HepG2 (cell line): ENCODE results near the gene HSP90AB1. TPM values are rescaled to one million over a fixed set of nuclear protein-coding genes. Genes with fewer than 3 reads are reported as not detected.

Source experiments
- AKNA ChIP-seq: sonication (generic); formaldehyde crosslinking; IDR thresholded peaks from 2 replicates; pipeline ENCODE4 v1.4.0; 2020; ENCODE audit warnings: missing genetic modification reagents, borderline replicate concordance
- CERS6 ChIP-seq: sonication (generic); formaldehyde crosslinking; IDR thresholded peaks from 2 replicates; pipeline ENCODE4 v1.5.0; 2020; ENCODE audit warnings: missing genetic modification reagents
- ELF4 ChIP-seq: sonication (generic); formaldehyde crosslinking; IDR thresholded peaks from 2 replicates; pipeline ENCODE4 v1.5.0; 2020; ENCODE audit warnings: missing genetic modification reagents, mild to moderate bottlenecking, moderate library complexity, borderline replicate concordance
- ISL2 ChIP-seq: sonication (generic); formaldehyde crosslinking; IDR thresholded peaks from 2 replicates; pipeline ENCODE4 v1.5.0; 2020; ENCODE audit warnings: missing genetic modification reagents
- LCORL ChIP-seq, 2 experiments: fragments of 450-650 bp in 1 of 2; sonication (generic) in 1 of 2; formaldehyde crosslinking in 1 of 2; IDR thresholded peaks; 2 replicates each; pipeline versions ENCODE4 v1.5.0 to v1.6.1; 2017 to 2020; ENCODE audit warnings: antibody characterized with exemption in 1 of 2, missing genetic modification reagents in 1 of 2
- MAFF ChIP-seq: IDR thresholded peaks from 2 replicates; pipeline ENCODE4 v1.6.1; 2011; ENCODE audit warnings: low read depth, low read length, improper control_type of control experiment
- MED8 ChIP-seq: sonication (generic); formaldehyde crosslinking; IDR thresholded peaks from 2 replicates; pipeline ENCODE4 v1.8.1; 2023; ENCODE audit warnings: mild to moderate bottlenecking, missing genetic modification reagents; ENCODE audit not compliant: insufficient replicate concordance
- RBAK ChIP-seq: sonication (generic); formaldehyde crosslinking; IDR thresholded peaks from 2 replicates; pipeline ENCODE4 v1.5.1; 2020; ENCODE audit warnings: mild to moderate bottlenecking, missing genetic modification reagents
- SRSF9 ChIP-seq: fragments of 200-400 bp; formaldehyde crosslinking; IDR thresholded peaks from 2 replicates; pipeline ENCODE4 v1.6.1; 2018; ENCODE audit warnings: borderline replicate concordance, mild to moderate bottlenecking, low read depth, low read length; ENCODE audit not compliant: insufficient read depth, poor library complexity, severe bottlenecking
- THAP9 ChIP-seq: sonication (generic); formaldehyde crosslinking; IDR thresholded peaks from 2 replicates; pipeline ENCODE4; 2020; ENCODE audit warnings: missing genetic modification reagents, mild to moderate bottlenecking, borderline replicate concordance
- TSC22D2 ChIP-seq: sonication (generic); formaldehyde crosslinking; IDR thresholded peaks from 2 replicates; pipeline ENCODE4 v1.5.1; 2020; ENCODE audit warnings: missing genetic modification reagents, mild to moderate bottlenecking, borderline replicate concordance
- YEATS4 ChIP-seq: sonication (generic); formaldehyde crosslinking; IDR thresholded peaks from 2 replicates; pipeline ENCODE4 v1.4.0; 2020; ENCODE audit warnings: missing genetic modification reagents, borderline replicate concordance
- ZBTB39 ChIP-seq: sonication (generic); formaldehyde crosslinking; IDR thresholded peaks from 2 replicates; pipeline ENCODE4 v1.5.0; 2020; ENCODE audit warnings: missing genetic modification reagents
- ZBTB8A ChIP-seq: sonication (generic); formaldehyde crosslinking; IDR thresholded peaks from 2 replicates; pipeline ENCODE4 v1.4.0; 2020; ENCODE audit warnings: mild to moderate bottlenecking, low read depth, missing genetic modification reagents, borderline replicate concordance
- ZNF10 ChIP-seq: sonication (generic); formaldehyde crosslinking; IDR thresholded peaks from 2 replicates; pipeline ENCODE4 v1.4.0; 2020; ENCODE audit warnings: mild to moderate bottlenecking, low read depth, missing genetic modification reagents, borderline replicate concordance
- ZSCAN12 ChIP-seq: sonication (generic); formaldehyde crosslinking; IDR thresholded peaks from 2 replicates; pipeline ENCODE4 v1.9.0; 2021; ENCODE audit warnings: mild to moderate bottlenecking, missing genetic modification reagents
- polyA plus RNA-seq, 8 experiments: library from polyadenylated mRNA; depleted of rRNA in 3 of 8; stranded (reverse) in 7 of 8; unstranded in 1 of 8; fragments of >200 nt; fragmentation: Illumina TruSeq in 4 of 8; extraction: Trizol in 4 of 8; gene quantifications; 2 replicates each; pipeline versions ENCODE4 v1.2.1 to v1.2.3, GENCODE V29; 2011 to 2016; ENCODE audit warnings: low read depth in 4 of 8, missing spikeins in 1 of 8, mixed read lengths in 1 of 8; ENCODE audit not compliant: insufficient read depth in 1 of 8
- total RNA-seq, 5 experiments: library from RNA; depleted of rRNA; stranded (reverse); fragments of >200 nt; fragmentation: Illumina TruSeq; extraction: Trizol; gene quantifications; 2 replicates each; pipeline ENCODE4 v1.2.3, GENCODE V29; 2016; ENCODE audit warnings: low read depth in 1 of 5

The HSP90AB1 gene
- total and polyA plus RNA-seq, 2 of the 13 experiments (the other 11 are each of a cell fraction or from before 2014, with no cell fraction given): 1,325 to 1,472 TPM

- TF ChIP-seq ZBTB8A (no peak), ZSCAN12 (no peak), ZNF10 (CRISPR knock-in tag) (no peak), YEATS4 (CRISPR knock-in tag) (peak; percentile 32), THAP9 (no peak), ELF4 (no peak), TSC22D2 (CRISPR knock-in tag) (0 out of 2 replicates have a peak, but pooled peaks have one; percentile 7), RBAK (no peak), MED8 (CRISPR knock-in tag) (no peak), ZBTB39 (CRISPR knock-in tag) (no peak), ISL2 (CRISPR knock-in tag) (no peak), AKNA (CRISPR knock-in tag) (no peak), MAFF (no peak), LCORL (IDR thresholded peaks at IDR 0.05) (no peak), LCORL (CRISPR knock-in tag; IDR thresholded peaks at IDR 0.05) (no peak), CERS6 (CRISPR knock-in tag) (no peak), SRSF9 (no peak)
These were observed 29.1 kb downstream of the HSP90AB1 start (continued) for GRCh38 chr6:44275749-44276648.
